Peyer's patch (tissue), 4 donors: ENCODE measurements around the gene RAB1B.

Source experiments
- CTCF ChIP-seq, 6 experiments: fragments of 450-650 bp in 4 of 6; fragments of 200-600 bp in 2 of 6; sonication (generic) in 1 of 6; IDR thresholded peaks; one replicate each; pipeline ENCODE4 v1.5.1; 2017 to 2019; ENCODE audit warnings: antibody characterized with exemption in 6 of 6, mild to moderate bottlenecking in 3 of 6, moderate library complexity in 1 of 6
- POLR2A ChIP-seq, 2 donors: fragments of 450-650 bp; IDR thresholded peaks; one replicate each; pipeline ENCODE4 v1.5.1; 2017; ENCODE audit warnings: antibody characterized with exemption in 2 of 2, mild to moderate bottlenecking in 2 of 2, moderate library complexity in 2 of 2

GRCh38 chr11:66239511-66239910 lies 28.9 kb upstream of the RAB1B start:
- no peak for TF ChIP-seq CTCF (IDR thresholded peaks at IDR 0.05)
- no peak for TF ChIP-seq POLR2A (IDR thresholded peaks at IDR 0.05)
